Transverse colon (tissue), 3 donors: ENCODE measurements around the gene CYTIP.

ENCODE experiments used
- CTCF ChIP-seq, 5 experiments: fragments of 200-600 bp in 3 of 5; fragments of 450-650 bp in 2 of 5; sonication (generic) in 3 of 5; IDR thresholded peaks; 1 replicate in 2 of 5; 2 replicates in 3 of 5; pipeline ENCODE4 v1.5.1; 2016 to 2017; ENCODE audit warnings: antibody characterized with exemption in 5 of 5, inconsistent platforms in 3 of 5, mild to moderate bottlenecking in 2 of 5, moderate library complexity in 1 of 5
- POLR2A ChIP-seq: fragments of 450-650 bp; IDR thresholded peaks from one replicate; pipeline ENCODE4 v1.6.1; 2016; ENCODE audit warnings: antibody characterized with exemption, mild to moderate bottlenecking, moderate library complexity

- TF ChIP-seq POLR2A (no peak), CTCF (IDR thresholded peaks at IDR 0.05) (no peak)
Observed at GRCh38 chr2:157428500-157429175, 15.3 kb downstream of the CYTIP start.
